ENCODE data around the gene C12orf60. TPM values are rescaled to one million over a fixed set of nuclear protein-coding genes. Genes with fewer than 3 reads are reported as not detected.

Gene C12orf60
- total RNA-seq, 4 donors from 2014 or later: 0.31 to 0.83 TPM; not detected in 2

DNA sequence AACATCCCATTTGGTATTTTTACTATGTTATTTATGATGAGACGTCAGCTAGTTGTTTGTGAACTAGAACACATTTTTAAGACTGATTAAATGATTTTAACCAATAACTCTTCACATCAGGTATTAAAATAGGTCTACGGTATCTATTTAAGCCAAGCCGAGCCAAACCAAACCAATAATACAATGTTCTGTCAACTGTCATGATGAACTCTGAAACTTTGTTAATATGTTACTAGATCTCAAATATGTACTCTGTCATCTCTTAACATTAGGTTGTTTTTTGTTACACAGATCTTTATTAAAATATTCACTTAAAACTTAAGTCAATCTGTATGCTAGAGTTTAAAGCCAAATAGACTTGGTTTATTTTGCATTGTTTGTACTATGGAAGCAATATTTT lies 38.8 kb downstream of the C12orf60 start:
- H3K9me3 ChIP-seq: no peaks in the 10 kb centered on the region
- TF ChIP-seq, protein P1, sequence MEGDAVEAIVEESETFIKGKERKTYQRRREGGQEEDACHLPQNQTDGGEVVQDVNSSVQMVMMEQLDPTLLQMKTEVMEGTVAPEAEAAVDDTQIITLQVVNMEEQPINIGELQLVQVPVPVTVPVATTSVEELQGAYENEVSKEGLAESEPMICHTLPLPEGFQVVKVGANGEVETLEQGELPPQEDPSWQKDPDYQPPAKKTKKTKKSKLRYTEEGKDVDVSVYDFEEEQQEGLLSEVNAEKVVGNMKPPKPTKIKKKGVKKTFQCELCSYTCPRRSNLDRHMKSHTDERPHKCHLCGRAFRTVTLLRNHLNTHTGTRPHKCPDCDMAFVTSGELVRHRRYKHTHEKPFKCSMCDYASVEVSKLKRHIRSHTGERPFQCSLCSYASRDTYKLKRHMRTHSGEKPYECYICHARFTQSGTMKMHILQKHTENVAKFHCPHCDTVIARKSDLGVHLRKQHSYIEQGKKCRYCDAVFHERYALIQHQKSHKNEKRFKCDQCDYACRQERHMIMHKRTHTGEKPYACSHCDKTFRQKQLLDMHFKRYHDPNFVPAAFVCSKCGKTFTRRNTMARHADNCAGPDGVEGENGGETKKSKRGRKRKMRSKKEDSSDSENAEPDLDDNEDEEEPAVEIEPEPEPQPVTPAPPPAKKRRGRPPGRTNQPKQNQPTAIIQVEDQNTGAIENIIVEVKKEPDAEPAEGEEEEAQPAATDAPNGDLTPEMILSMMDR (IDR thresholded peaks at IDR 0.05): no peak
- TF ChIP-seq EP300 (IDR thresholded peaks at IDR 0.05) (no peak), POLR2AphosphoS5 (IDR thresholded peaks at IDR 0.05) (no peak), POLR2A (IDR thresholded peaks at IDR 0.05) (no peak)
- H3K4me3 ChIP-seq: no peak overlapping the region
- H3K27ac ChIP-seq: peak overlapping the region; percentile 45
- WGBS: 78% methylated on average over 3 of the region's 3 CpGs
- peaks cover 37% of the 10 kb centered on the region for H3K4me1 ChIP-seq
- no peaks in the 10 kb centered on the region for H3K36me3 ChIP-seq
- no peaks in the 10 kb centered on the region for H3K27me3 ChIP-seq
- no peak for DNase-seq (ENCODE audit: low spot score in 2 of 2)

DNA sequence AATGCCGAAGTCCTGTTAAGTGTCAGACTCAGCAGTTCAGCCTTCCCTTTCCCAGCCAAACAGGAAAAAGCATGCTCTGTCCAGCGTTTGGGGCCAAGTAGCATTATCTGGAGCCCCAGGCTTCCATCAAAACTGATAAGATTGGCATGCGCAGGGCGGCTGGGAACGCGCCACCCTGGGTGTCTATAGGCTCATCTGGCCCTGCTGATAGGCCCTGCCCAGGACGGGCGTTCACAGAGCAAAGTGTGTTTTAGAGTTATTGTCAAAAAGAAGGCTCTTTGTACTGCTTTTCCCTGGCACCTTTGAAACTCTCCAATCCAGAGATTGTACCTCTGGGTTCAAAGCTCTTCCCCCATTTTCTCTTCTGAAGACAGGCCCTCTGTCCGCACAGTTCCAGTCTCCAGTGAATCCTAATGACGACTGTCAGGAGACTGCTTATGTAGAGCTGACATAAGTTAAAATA lies 40.0 kb downstream of the C12orf60 start, which contains the start of gene ART4:
ART4 (minus strand) TSS at position 102 of the 463 bp plus-strand sequence. CDS start 413 bp downstream, outside the sequence.
- peaks cover 43% of the 10 kb centered on the region for H3K4me1 ChIP-seq
- WGBS: 63% methylated on average over 10 of the region's 10 CpGs
- TF ChIP-seq, protein P1 (IDR thresholded peaks at IDR 0.05): no peak
- TF ChIP-seq POLR2A (IDR thresholded peaks at IDR 0.05) (no peak), EP300 (IDR thresholded peaks at IDR 0.05) (no peak), POLR2AphosphoS5 (IDR thresholded peaks at IDR 0.05) (no peak)
- H3K4me3 ChIP-seq: no peak within 1 kb of the TSS
- DNase-seq (ENCODE audit: low spot score in 2 of 2): no peak
- H3K9me3 ChIP-seq: no peaks in the 10 kb centered on the region
- peak within 1 kb of the TSS; percentile 45 for H3K27ac ChIP-seq
- no peaks in the 10 kb centered on the region for H3K36me3 ChIP-seq
- H3K27me3 ChIP-seq: no peaks in the 10 kb centered on the region

DNA sequence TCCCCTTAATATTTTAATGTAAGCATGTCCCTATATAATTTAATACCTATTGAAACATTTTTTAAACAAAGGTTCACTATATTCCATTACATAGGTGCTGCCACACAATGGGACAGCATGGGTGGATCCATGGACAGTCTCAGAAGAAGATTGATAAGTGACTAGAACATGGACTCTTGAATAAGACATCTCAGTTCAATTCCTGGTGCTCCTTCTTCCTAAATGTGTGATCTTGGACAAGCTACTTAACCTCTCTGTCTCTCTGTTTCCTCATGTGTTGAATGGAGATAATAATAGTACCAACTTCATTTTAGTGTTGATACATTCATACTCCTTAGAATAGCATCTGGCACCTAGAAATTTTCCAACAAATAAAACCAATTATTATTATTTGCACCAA lies 40.9 kb downstream of the C12orf60 start:
- H3K36me3 ChIP-seq: no peaks in the 10 kb centered on the region
- DNase-seq (ENCODE audit: low spot score in 2 of 2): no peak
- no peak overlapping the region for H3K4me3 ChIP-seq
- TF ChIP-seq POLR2A (IDR thresholded peaks at IDR 0.05): no peak
- no peaks in the 10 kb centered on the region for H3K9me3 ChIP-seq
- H3K27me3 ChIP-seq: no peaks in the 10 kb centered on the region
- H3K27ac ChIP-seq: no peak overlapping the region
- peaks cover 49% of the 10 kb centered on the region for H3K4me1 ChIP-seq

DNA sequence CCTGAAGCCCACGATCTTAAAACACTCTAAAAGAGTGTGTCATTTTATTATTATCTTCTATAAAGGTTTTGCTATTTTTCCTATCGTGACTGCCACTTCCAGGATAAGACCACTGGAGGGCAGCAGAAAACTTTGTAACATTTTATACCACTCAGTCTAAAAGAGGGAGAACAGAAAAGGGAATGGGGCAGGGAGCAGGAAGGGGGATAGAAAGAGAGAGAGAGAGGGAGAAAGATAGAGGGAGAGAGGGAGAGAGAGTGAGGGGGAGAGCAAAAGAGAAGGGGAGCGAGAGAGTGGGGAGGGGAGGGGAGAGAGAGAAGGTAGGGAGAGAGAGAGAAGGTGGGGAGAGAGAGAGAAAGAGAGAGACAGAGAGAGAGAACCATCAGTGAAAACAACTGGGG lies 41.9 kb downstream of the C12orf60 start:
- Histone ChIP-seq H3K4me3 (no peak overlapping the region), H3K9me3 (no peaks in the 10 kb centered on the region), H3K36me3 (no peaks in the 10 kb centered on the region), H3K27me3 (no peaks in the 10 kb centered on the region), H3K4me1 (peaks cover 58% of the 10 kb centered on the region), H3K27ac (no peak overlapping the region)
- no peak for DNase-seq (ENCODE audit: low spot score in 2 of 2)
- no peak for TF ChIP-seq EP300 (IDR thresholded peaks at IDR 0.05)
- TF ChIP-seq, protein P1 (IDR thresholded peaks at IDR 0.05): peak; percentile 67 to 85
- 8% methylated on average over 3 of the region's 3 CpGs for WGBS

DNA sequence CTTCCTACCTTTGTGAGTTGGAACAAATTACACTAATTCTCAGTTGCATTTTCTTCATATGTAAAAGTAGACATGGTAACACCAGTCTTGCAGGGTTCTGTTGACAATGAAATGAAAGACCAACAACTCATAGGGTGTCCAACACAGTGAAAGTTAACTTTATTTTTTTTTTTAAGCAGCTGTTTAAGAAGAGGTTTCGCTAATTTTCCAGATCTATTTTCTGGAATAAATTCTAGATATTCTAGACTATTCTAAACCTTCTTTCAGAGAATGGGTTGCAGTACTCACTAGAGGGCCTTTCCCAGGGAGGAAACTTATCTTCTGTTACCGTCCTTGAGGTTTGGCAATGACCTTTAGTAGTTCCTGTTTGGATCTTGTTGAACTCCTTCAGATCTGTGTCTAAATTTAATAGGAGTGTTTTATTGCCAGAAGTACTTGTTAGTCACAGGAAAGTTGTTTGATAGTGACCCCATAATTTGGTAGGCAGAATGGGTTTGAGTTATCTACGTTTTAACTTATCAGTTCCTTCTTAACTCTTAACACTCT lies 42.6 kb downstream of the C12orf60 start:
- 38% methylated on average over 3 of the region's 3 CpGs for WGBS
- DNase-seq (ENCODE audit: low spot score in 2 of 2): no peak
- no peaks in the 10 kb centered on the region for H3K9me3 ChIP-seq
- H3K36me3 ChIP-seq: no peaks in the 10 kb centered on the region
- TF ChIP-seq, protein P1 (IDR thresholded peaks at IDR 0.05): no peak
- peak overlapping the region; percentile 47 for H3K27ac ChIP-seq
- H3K27me3 ChIP-seq: no peaks in the 10 kb centered on the region
- no peak overlapping the region for H3K4me3 ChIP-seq
- peaks cover 65% of the 10 kb centered on the region for H3K4me1 ChIP-seq

All from suprapubic skin (tissue), 4 donors.